HCEC 1CT (cell line): ENCODE data around the gene PDCD10.

Experiments used
- DNase-seq: peaks from one replicate; pipeline ENCODE4 v3.0.0-alpha.2; 2017

PDCD10 gene

DNA sequence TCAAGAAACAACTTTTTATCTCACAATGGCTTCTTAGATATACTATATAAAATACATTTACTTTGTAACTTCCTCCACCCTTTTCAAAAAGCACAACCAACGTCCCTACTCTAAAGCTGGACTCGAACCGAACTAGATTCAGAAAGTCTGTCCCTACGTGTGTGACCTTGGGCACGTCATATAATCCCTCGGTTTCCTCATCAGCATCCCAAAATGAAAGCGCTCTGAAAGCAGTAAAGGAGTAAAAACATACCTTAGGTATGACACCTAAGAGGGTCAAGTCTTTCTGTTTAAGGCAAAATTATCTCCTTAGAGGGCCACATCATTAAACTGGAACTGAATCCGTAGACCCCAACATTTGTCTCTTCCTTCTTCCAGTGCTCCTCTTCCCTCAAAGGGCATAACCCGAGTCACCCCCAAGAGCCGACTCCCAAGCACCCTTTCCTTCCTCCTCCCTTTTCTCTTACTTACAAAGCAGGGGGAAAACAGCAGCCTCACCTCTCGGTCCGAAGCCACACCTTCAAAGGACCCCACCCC, 663 bp downstream of the PDCD10 start:
- peak; percentile 30 for DNase-seq

- DNase-seq, result no peak
These were observed 2.2 kb downstream of the PDCD10 start for GRCh38 chr3:167732313-167733065.

DNA sequence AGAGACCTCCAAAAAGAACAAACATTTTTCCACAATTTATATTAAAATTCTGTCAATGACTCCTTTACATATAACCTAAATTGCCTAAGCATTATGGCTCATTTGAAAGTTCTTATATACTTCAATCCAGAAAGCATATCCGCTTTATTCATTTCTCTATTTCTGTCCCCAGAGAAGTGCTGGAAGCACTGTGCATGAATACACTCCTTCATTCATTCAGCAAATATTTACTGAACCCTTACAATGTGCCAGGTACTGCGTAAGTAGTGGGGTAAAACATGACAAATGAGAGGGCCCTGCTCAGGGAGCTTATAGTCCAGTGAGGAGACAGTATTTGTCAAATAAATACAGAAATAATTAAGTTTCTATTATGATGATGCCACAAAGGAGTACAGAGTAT, 3.3 kb downstream of the PDCD10 start:
- DNase-seq, result no peak

- DNase-seq, result no peak
These were observed 5.1 kb downstream of the PDCD10 start for GRCh38 chr3:167729591-167729990.

GRCh38 chr3:167728632-167729323, 5.9 kb downstream of the PDCD10 start:
- no peak for DNase-seq

DNA sequence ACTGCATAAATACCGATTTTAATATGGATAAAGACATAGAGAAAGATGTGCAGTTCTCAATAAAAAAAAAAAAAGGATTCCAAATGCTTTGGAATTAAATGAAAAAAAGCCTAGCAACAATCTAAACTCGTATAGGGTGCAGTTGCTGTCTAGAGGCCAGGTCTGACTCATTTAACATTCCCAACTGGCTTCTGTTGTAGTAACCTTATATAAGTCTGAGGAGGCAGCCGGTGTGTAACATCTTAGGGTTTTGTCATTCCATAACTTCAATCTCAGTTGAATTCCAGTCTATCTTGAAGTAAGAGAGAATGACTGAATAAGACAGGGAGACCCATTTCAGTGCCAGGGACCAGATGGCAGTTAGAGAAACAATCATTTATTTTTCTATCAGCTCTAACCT, 6.5 kb downstream of the PDCD10 start:
- peak; percentile 84 for DNase-seq

GRCh38 chr3:167723872-167724271, 10.8 kb downstream of the PDCD10 start:
- no peak for DNase-seq

DNA sequence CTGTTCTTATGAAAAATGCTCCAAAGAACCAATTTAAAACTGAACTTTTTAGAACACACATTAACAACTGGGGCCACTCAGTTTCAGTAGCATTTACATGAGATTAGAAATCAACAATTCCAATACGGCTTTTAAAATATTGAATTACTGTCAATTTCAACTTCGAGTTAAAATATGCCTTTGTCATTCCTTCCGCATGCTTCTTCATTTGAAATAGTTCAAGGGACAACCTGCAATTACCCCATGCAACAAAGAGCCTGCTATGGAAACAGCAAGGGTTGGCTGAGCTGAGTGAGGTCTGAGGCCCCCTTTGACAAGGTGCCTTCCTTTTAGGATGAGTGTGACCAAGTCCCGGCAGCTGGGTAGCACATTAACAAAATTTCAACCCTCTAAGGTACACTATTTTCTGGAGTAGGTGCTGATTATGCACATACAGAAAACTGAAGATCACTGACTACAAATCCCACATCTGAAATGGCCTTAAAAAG, 11.6 kb downstream of the PDCD10 start:
- no peak for DNase-seq

DNA sequence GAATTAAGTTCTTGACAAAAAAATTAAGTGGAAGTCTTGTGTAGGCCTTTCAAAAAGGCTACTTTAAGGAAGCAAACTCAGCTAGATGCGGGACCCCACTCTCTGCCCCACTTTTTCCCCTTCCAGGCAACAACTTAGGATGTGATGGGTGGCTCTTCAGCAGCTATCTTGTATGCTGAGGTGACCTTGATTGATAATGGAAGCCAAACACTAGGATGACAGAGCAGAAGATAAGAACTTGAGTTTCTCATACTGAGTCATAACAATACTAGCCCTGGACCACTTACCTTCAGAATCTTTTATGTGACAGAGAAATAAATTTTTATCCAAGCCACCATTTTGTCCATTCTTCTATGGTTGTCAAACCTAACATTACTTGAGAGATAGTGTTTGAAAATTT, 16.1 kb downstream of the PDCD10 start:
- no peak for DNase-seq

DNA sequence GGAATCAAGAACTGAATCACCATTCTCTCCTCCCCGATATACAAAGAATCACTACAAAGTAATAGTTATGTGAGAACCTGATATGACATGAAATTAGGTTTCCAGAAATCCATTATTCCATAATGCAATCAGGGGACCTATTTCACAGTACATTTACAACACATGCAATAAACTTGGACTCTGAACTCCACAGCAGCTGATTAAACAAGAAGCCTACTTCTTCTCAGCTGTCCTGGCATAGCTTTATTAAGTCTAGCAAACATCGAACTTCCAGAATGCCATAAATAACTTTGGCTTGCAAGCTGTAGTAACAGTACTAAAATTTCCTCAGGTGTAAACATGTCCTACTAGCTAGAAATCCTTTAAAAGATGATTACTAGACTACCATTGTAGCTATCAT, 17.8 kb downstream of the PDCD10 start:
- DNase-seq, result no peak

DNA sequence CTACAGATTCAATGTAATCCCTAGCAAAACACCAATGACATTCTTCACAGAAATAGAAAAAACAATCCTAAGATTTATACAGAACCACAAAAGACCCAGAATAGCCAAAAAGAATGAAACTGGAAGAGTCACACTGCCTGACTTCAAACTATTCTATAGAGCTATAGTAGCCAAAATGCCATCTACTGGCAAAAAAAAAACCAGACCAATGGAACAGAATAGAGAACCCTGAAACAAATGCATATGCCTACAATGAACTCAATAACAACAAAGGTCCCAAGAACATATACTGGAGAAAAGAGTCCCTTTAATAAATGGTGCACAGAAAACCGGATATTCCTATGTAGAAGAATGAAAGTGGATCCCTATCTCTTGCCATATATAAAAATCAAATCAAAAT, 19.8 kb downstream of the PDCD10 start:
- no peak for DNase-seq

DNA sequence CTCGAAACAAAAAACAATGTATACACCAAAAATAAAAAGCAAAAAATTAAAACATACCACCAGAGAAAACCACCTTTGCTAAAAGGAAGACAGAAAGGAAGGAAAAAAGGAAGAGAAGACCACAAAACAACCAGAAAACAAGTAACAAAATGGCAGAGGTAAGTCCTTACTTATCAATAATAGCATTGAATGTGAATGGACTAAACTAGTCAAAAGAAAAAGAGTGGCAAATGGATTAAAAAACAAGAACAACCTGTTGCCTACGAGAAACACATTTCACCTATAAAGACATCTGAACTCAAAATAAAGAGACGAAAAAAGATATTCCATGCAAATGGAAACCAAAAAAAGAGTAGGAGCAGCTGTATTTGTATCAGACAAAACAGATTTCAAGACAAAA, 22.2 kb downstream of the PDCD10 start:
- DNase-seq, result no peak

GRCh38 chr3:167711439-167711838, 23.3 kb downstream of the PDCD10 start:
- DNase-seq, result no peak

DNA sequence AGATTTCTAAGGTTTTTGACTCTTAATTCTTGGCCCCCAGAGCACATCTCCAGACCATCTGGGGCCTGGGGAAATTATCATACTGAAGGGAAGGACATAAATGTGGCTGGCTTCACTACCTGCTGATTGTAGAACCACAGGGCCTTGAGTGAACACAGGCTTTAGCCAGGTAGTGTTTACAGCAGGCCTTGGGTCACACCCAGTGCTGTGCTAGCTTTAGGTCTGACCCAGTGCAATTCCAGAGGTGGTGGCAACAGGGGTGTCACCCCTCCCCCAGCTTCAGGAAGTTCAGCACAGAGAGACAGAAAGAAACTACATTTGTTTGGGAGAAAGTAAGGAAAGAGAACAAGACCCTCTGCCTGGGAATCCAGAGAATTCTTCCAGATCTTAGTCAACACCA, 24.1 kb downstream of the PDCD10 start:
- no peak for DNase-seq

- no peak for DNase-seq
These were observed 25.0 kb downstream of the PDCD10 start for GRCh38 chr3:167709690-167710089.

DNA sequence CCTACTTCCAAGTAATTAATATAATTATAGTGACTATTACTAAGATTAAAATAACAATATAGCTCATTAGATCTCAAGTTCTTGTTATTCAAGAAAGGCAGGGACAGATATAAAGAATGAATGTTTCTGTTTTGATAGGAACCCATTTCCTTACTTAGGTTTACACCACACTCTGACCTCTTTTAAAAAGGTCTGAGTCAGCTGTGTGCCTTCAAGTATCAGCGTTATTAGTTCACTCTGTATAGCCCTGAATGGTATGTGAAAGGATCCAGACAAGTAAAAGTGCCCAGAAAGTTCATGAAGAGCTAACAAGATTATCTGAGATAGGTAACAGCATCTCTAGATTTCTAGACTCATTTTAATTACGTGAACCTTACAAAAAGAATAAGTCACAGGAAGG, 28.9 kb downstream of the PDCD10 start:
- DNase-seq, result peak; percentile 26

DNA sequence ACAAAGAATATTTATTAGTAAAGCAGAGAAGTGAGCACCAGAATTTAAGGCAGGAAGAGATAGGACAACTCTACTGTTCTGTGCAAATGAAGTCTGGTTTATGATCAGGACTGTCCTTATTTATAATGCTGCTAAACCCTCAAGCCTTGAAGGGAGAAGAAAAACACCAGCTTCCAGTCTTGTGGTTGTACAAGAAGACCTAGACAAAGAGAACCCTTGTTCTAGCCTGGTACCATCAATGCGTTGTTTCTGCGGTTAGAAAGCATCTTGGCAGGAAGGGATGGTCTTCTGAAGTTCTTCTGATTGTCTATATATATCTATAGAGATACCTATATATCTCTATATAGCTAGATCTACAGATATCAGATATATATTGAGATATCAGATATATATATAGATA, 33.8 kb downstream of the PDCD10 start:
- DNase-seq, result no peak

DNA sequence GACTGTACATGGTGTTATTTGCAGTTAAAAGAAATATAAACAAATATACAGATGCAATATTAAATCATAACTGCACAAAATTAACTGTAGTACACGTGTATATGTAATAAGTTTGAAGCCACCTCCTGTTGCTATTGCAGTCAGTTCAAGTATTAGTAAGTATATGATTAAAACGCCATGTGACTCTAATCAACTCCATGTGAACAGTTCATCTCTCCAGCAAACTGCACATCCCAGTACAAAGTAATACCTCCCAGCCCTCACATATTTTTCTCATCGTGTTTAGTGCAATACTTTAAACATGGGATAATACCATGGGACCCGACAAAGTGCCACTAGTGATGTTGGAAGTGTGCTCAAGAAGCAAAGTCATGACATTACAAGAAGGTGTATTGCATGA, 34.6 kb downstream of the PDCD10 start:
- DNase-seq, result no peak

GRCh38 chr3:167694121-167694520, 40.6 kb downstream of the PDCD10 start:
- no peak for DNase-seq

DNA sequence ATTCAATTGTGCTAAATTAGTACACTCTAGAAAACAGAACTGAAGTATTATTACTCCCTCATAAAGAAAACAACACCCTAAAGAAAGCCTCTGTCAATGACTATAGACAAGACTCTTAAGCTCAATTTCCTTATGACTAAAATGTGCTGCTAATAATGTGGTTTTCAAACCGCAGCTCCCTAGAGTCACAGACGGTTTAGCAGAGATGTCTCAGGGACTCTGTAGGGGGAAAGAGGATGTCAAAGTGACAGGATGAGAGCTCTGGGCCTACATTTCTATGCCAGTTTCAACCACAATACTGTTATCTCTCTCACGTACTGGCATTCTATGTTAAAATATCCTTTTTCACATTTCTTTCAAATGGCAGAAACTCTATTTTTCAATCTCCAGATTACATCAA, 43.3 kb downstream of the PDCD10 start:
- no peak for DNase-seq

- peak; percentile 52 for DNase-seq
These were observed 50.2 kb downstream of the PDCD10 start for GRCh38 chr3:167684388-167684993.

DNA sequence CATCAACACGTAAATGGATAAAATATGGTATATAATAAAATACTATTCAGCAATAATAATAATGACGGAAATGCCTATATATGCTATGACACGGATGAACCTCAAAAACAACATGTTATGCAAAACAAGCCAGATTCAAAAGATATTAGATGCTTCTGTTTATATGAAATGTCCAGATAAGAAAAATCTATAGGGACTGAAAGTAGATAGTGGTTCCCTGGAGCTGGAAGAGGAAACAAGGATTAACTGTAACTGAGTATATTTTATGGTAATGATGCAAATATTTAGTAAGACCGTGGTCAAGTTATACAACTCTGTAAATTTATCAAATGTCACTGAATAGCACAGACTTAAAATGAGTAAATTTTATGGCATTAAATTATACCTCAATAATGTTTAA, 55.2 kb downstream of the PDCD10 start:
- DNase-seq, result no peak

GRCh38 chr3:167675848-167676247, 58.8 kb downstream of the PDCD10 start:
- DNase-seq, result no peak

DNA sequence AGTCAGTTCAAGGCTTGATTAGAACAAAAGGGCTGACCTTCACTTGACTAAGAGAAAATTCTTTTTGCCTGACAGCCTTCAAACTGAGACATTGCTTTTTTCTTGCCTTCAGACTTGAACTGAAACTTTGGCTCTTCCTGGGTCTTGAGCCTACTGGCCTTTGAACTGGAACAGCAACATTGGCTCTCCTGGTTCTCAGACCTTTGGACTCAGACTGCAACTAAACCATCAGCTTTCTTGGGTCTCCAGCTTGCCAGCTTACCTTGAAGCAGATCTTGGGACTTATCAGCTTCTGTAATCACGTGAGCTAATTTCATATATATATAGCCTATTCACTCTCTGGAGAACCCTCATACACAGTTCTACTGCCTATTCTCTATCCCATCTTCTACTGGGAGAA, 61.5 kb downstream of the PDCD10 start:
- no peak for DNase-seq
